GM23338 (cell line): ENCODE results near the gene PPA1. TPM values are rescaled to one million over a fixed set of nuclear protein-coding genes. Genes with fewer than 3 reads are reported as not detected.

Source experiments
- ATAC-seq: fragments of 200-7000 bp; cut with Tn5 transposase; 3 replicates; pipeline ENCODE4 v1.9.1; 2020
- DNase-seq: peaks from one replicate; pipeline ENCODE4 v3.0.0-alpha.2; 2015; ENCODE audit warnings: low spot score
- H2AFZ ChIP-seq: fragments of 200-600 bp; sonication (generic); 2 replicates; pipeline ENCODE4 v1.8.0; 2016; ENCODE audit warnings: antibody characterized with exemption, mild to moderate bottlenecking, moderate library complexity
- H3F3A ChIP-seq: fragments of 200-600 bp; sonication (generic); replicated peaks from 2 replicates; pipeline ENCODE4 v1.8.0; 2017; ENCODE audit warnings: antibody characterized with exemption, mixed run types, low read depth
- H3K27ac ChIP-seq: fragments of 200-600 bp; sonication (generic); 2 replicates; pipeline ENCODE4 v1.6.1; 2016; ENCODE audit warnings: low read depth
- H3K27me3 ChIP-seq: fragments of 200-600 bp; sonication (generic); 2 replicates; pipeline ENCODE4 v1.8.0; 2016; ENCODE audit warnings: mild to moderate bottlenecking, mixed run types, moderate library complexity; ENCODE audit not compliant: insufficient read depth
- H3K36me3 ChIP-seq: fragments of 200-600 bp; sonication (generic); 2 replicates; pipeline ENCODE4 v1.8.0; 2016; ENCODE audit warnings: mild to moderate bottlenecking; ENCODE audit not compliant: insufficient read depth
- H3K4me1 ChIP-seq: fragments of 200-600 bp; sonication (generic); 2 replicates; pipeline ENCODE4 v1.8.0; 2016; ENCODE audit warnings: mild to moderate bottlenecking, moderate library complexity; ENCODE audit not compliant: insufficient read depth
- H3K4me2 ChIP-seq: fragments of 200-600 bp; sonication (generic); 2 replicates; pipeline ENCODE4 v1.7.1; 2017; ENCODE audit warnings: mixed run types
- H3K4me3 ChIP-seq: fragments of 200-600 bp; sonication (generic); 2 replicates; pipeline ENCODE4 v1.6.1; 2016; ENCODE audit warnings: mixed run types
- H3K79me2 ChIP-seq: fragments of 200-600 bp; sonication (generic); replicated peaks from 2 replicates; pipeline ENCODE4 v1.8.0; 2017; ENCODE audit warnings: mild to moderate bottlenecking; ENCODE audit not compliant: insufficient read depth
- H3K9me2 ChIP-seq: fragments of 200-600 bp; sonication (generic); 2 replicates; pipeline ENCODE4 v1.8.0; 2017; ENCODE audit not compliant: insufficient read depth
- H4K20me1 ChIP-seq: fragments of 200-600 bp; sonication (generic); replicated peaks from 2 replicates; pipeline ENCODE4 v1.8.0; 2017; ENCODE audit warnings: mild to moderate bottlenecking; ENCODE audit not compliant: insufficient read depth
- H3K27ac Mint-ChIP-seq: 2 replicates; pipeline ENCODE4 v1.8.0; 2020; ENCODE audit warnings: inconsistent platforms, mild to moderate bottlenecking, moderate library complexity, mixed read lengths
- H3K27me3 Mint-ChIP-seq: 3 replicates; pipeline ENCODE4 v1.8.0; 2022; ENCODE audit warnings: low read depth, mild to moderate bottlenecking, moderate library complexity, mixed read lengths, inconsistent platforms; ENCODE audit not compliant: insufficient read depth, poor library complexity
- H3K36me3 Mint-ChIP-seq: 3 replicates; pipeline ENCODE4 v1.8.0; 2021; ENCODE audit warnings: low read depth, mild to moderate bottlenecking, inconsistent platforms, moderate library complexity, mixed read lengths
- H3K4me1 Mint-ChIP-seq: 3 replicates; pipeline ENCODE4 v1.8.0; 2020; ENCODE audit warnings: mild to moderate bottlenecking, inconsistent platforms, mixed read lengths
- H3K4me3 Mint-ChIP-seq: 3 replicates; pipeline ENCODE4 v1.8.0; 2021; ENCODE audit warnings: moderate library complexity, mild to moderate bottlenecking, inconsistent platforms, mixed read lengths
- H3K9me3 Mint-ChIP-seq: 3 replicates; pipeline ENCODE4 v1.8.0; 2020; ENCODE audit warnings: moderate library complexity, mild to moderate bottlenecking, inconsistent platforms, mixed read lengths
- EZH2 ChIP-seq: fragments of 200-600 bp; sonication (generic); IDR thresholded peaks from one replicate; pipeline ENCODE4 v1.8.0; 2017; ENCODE audit warnings: antibody characterized with exemption, mild to moderate bottlenecking, low read depth; ENCODE audit not compliant: unreplicated experiment
- EZH2phosphoT487 ChIP-seq: fragments of 200-600 bp; sonication (generic); IDR thresholded peaks from one replicate; pipeline ENCODE4 v1.8.1; 2018; ENCODE audit warnings: antibody characterized with exemption; ENCODE audit not compliant: unreplicated experiment
- JUNB ChIP-seq: IDR thresholded peaks from one replicate; pipeline ENCODE4 v1.6.1; 2016; ENCODE audit warnings: antibody characterized with exemption; ENCODE audit not compliant: unreplicated experiment
- NANOG ChIP-seq: IDR thresholded peaks from 2 replicates; pipeline ENCODE4 v1.6.1; 2016; ENCODE audit warnings: antibody characterized with exemption, borderline replicate concordance
- ZNF114 ChIP-seq: fragments of 250-450 bp; sonication (Bioruptor Pico); IDR thresholded peaks from 2 replicates; pipeline ENCODE4 v1.5.0; 2020; ENCODE audit warnings: mild to moderate bottlenecking, moderate library complexity
- ZNF331 ChIP-seq: fragments of 250-450 bp; sonication (Bioruptor Pico); IDR thresholded peaks from 2 replicates; pipeline ENCODE4 v1.5.0; 2020; ENCODE audit warnings: low read depth, mild to moderate bottlenecking, moderate library complexity
- polyA plus RNA-seq: library from polyadenylated mRNA; unstranded; fragments of >200 nt; fragmentation: Nextera tagmentation; extraction: Ambion mirVana; gene quantifications from 2 replicates; pipeline ENCODE4 v1.2.1, GENCODE V29; 2016
- total RNA-seq: library from RNA; depleted of rRNA; stranded (reverse); fragments of >200 nt; shearing (Covaris generic); gene quantifications from 2 replicates; pipeline ENCODE4 v1.2.3, GENCODE V29; 2014
- TF ChIP-seq, protein P1 (sequence below): IDR thresholded peaks from one replicate; pipeline ENCODE4 v1.6.1; 2018; ENCODE audit warnings: antibody characterized with exemption; ENCODE audit not compliant: unreplicated experiment
- TF ChIP-seq, protein P2 (sequence below): fragments of 250-450 bp; sonication (Bioruptor Pico); IDR thresholded peaks from 2 replicates; pipeline ENCODE4 v1.5.0; 2020; ENCODE audit warnings: mild to moderate bottlenecking, moderate library complexity
- TF ChIP-seq, protein P3 (sequence below): IDR thresholded peaks from 2 replicates; pipeline ENCODE4 v1.6.1; 2016; ENCODE audit warnings: antibody characterized with exemption

PPA1 gene
- total and polyA plus RNA-seq, 2 experiments from 2014 or later = 135 to 228 TPM

DNA sequence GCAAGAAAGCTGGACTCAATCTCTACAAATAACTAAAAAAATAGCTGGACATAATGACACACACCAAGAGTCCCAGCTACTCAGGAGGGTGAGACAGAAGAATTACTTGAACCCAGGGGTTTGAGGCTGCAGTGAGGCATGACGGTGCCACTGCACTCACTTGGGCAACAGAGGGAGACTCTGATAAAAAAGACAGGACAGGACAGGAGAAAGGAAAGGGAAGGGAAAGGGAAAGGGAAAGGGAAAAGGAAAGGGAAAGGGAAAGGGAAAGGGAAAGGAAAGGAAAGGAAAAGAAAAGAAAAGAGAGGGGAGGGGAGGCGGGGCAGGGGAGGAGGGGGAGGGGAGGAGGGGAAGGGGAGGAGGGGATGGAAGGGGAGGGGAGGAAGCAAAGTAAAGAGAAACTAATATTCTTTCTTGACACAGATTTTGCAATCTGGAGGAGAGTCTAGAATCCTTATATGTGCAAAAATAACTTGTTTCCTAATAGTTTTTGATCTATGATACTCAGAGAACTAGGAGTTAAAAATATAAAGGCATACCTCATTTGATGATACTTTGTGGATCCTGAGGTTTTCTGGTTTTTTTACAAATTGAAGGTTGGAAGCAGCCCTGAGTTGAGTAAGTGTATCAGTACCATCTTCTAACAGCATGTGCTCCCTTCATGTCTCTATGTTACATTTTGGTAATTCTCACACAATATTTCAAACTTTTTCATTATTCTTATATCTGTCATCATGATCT, 70.9 kb downstream of the PPA1 start:
- H3K27me3 Mint-ChIP-seq = peaks cover 2% of the 10 kb centered on the region
- H3F3A ChIP-seq = no peaks in the 10 kb centered on the region
- H3K27ac ChIP-seq = 0 out of 2 replicates have a peak overlapping the region, but pooled peaks have one; percentile 21
- ATAC-seq (no peak), DNase-seq (no peak)
- no peak for TF ChIP-seq JUNB
- no peak overlapping the region for H3K4me2 ChIP-seq
- H4K20me1 ChIP-seq = peaks cover 53% of the 10 kb centered on the region
- no peak overlapping the region for H2AFZ ChIP-seq
- peaks cover 83% of the 10 kb centered on the region for H3K79me2 ChIP-seq
- no peak overlapping the region; the same call in 2 of the 3 replicates for H3K4me3 Mint-ChIP-seq
- H3K4me1 ChIP-seq = peaks cover 9% of the 10 kb centered on the region
- no peaks in the 10 kb centered on the region for H3K27me3 ChIP-seq
- H3K36me3 Mint-ChIP-seq = peaks cover 29% of the 10 kb centered on the region; the same call in 2 of the 3 replicates
- H3K9me3 Mint-ChIP-seq = no peaks in the 10 kb centered on the region
- 0 out of 2 replicates have a peak, but pooled peaks cover 7% of the 10 kb centered on the region for H3K36me3 ChIP-seq
- H3K27ac Mint-ChIP-seq = peak overlapping the region; percentile 47
- H3K9me2 ChIP-seq = no peaks in the 10 kb centered on the region
- H3K4me1 Mint-ChIP-seq = peaks cover 11% of the 10 kb centered on the region; the same call in 2 of the 3 replicates
- no peak overlapping the region for H3K4me3 ChIP-seq

DNA sequence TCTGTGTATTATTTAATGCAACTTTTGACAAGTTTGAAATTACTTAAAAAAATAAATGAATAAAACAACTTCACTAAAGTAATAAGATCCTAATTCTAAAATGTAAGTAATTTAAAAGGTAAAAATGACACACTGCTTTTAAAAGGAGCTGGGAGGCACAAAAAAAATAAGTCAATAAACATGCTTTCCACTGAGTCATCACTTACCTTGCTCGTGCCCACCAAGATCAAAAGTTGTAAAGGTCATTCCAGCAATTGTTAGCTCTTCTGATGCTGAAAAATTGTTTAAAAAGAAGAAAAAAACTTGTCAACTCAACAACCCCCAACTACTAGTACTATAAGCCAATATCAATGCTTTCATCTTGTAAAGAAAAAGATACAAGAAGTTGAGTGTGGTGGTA, 72.4 kb downstream of the PPA1 start:
- no peak overlapping the region for H3K4me3 ChIP-seq
- Mint-ChIP-seq H3K36me3 (peaks cover 40% of the 10 kb centered on the region), H3K27me3 (peaks cover 2% of the 10 kb centered on the region), H3K27ac (no peak overlapping the region), H3K4me1 (peaks cover 14% of the 10 kb centered on the region; the same call in 2 of the 3 replicates), H3K9me3 (no peaks in the 10 kb centered on the region), H3K4me3 (no peak overlapping the region)
- H3K4me2 ChIP-seq = no peak overlapping the region
- peaks cover 41% of the 10 kb centered on the region for H4K20me1 ChIP-seq
- H3K27me3 ChIP-seq = no peaks in the 10 kb centered on the region
- no peaks in the 10 kb centered on the region for H3K9me2 ChIP-seq
- H3K36me3 ChIP-seq = 0 out of 2 replicates have a peak, but pooled peaks cover 7% of the 10 kb centered on the region
- H3F3A ChIP-seq = no peaks in the 10 kb centered on the region
- peaks cover 12% of the 10 kb centered on the region for H3K4me1 ChIP-seq
- H2AFZ ChIP-seq = no peak overlapping the region
- no peak overlapping the region for H3K27ac ChIP-seq
- DNase-seq (no peak), ATAC-seq (no peak)
- H3K79me2 ChIP-seq = peaks cover 68% of the 10 kb centered on the region
- no peak for TF ChIP-seq EZH2phosphoT487
- TF ChIP-seq, protein P1, sequence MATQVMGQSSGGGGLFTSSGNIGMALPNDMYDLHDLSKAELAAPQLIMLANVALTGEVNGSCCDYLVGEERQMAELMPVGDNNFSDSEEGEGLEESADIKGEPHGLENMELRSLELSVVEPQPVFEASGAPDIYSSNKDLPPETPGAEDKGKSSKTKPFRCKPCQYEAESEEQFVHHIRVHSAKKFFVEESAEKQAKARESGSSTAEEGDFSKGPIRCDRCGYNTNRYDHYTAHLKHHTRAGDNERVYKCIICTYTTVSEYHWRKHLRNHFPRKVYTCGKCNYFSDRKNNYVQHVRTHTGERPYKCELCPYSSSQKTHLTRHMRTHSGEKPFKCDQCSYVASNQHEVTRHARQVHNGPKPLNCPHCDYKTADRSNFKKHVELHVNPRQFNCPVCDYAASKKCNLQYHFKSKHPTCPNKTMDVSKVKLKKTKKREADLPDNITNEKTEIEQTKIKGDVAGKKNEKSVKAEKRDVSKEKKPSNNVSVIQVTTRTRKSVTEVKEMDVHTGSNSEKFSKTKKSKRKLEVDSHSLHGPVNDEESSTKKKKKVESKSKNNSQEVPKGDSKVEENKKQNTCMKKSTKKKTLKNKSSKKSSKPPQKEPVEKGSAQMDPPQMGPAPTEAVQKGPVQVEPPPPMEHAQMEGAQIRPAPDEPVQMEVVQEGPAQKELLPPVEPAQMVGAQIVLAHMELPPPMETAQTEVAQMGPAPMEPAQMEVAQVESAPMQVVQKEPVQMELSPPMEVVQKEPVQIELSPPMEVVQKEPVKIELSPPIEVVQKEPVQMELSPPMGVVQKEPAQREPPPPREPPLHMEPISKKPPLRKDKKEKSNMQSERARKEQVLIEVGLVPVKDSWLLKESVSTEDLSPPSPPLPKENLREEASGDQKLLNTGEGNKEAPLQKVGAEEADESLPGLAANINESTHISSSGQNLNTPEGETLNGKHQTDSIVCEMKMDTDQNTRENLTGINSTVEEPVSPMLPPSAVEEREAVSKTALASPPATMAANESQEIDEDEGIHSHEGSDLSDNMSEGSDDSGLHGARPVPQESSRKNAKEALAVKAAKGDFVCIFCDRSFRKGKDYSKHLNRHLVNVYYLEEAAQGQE = no peak
- TF ChIP-seq ZNF114 (CRISPR knock-in tag) = no peak
- TF ChIP-seq ZNF331 (CRISPR knock-in tag) = no peak
- TF ChIP-seq, protein P2, sequence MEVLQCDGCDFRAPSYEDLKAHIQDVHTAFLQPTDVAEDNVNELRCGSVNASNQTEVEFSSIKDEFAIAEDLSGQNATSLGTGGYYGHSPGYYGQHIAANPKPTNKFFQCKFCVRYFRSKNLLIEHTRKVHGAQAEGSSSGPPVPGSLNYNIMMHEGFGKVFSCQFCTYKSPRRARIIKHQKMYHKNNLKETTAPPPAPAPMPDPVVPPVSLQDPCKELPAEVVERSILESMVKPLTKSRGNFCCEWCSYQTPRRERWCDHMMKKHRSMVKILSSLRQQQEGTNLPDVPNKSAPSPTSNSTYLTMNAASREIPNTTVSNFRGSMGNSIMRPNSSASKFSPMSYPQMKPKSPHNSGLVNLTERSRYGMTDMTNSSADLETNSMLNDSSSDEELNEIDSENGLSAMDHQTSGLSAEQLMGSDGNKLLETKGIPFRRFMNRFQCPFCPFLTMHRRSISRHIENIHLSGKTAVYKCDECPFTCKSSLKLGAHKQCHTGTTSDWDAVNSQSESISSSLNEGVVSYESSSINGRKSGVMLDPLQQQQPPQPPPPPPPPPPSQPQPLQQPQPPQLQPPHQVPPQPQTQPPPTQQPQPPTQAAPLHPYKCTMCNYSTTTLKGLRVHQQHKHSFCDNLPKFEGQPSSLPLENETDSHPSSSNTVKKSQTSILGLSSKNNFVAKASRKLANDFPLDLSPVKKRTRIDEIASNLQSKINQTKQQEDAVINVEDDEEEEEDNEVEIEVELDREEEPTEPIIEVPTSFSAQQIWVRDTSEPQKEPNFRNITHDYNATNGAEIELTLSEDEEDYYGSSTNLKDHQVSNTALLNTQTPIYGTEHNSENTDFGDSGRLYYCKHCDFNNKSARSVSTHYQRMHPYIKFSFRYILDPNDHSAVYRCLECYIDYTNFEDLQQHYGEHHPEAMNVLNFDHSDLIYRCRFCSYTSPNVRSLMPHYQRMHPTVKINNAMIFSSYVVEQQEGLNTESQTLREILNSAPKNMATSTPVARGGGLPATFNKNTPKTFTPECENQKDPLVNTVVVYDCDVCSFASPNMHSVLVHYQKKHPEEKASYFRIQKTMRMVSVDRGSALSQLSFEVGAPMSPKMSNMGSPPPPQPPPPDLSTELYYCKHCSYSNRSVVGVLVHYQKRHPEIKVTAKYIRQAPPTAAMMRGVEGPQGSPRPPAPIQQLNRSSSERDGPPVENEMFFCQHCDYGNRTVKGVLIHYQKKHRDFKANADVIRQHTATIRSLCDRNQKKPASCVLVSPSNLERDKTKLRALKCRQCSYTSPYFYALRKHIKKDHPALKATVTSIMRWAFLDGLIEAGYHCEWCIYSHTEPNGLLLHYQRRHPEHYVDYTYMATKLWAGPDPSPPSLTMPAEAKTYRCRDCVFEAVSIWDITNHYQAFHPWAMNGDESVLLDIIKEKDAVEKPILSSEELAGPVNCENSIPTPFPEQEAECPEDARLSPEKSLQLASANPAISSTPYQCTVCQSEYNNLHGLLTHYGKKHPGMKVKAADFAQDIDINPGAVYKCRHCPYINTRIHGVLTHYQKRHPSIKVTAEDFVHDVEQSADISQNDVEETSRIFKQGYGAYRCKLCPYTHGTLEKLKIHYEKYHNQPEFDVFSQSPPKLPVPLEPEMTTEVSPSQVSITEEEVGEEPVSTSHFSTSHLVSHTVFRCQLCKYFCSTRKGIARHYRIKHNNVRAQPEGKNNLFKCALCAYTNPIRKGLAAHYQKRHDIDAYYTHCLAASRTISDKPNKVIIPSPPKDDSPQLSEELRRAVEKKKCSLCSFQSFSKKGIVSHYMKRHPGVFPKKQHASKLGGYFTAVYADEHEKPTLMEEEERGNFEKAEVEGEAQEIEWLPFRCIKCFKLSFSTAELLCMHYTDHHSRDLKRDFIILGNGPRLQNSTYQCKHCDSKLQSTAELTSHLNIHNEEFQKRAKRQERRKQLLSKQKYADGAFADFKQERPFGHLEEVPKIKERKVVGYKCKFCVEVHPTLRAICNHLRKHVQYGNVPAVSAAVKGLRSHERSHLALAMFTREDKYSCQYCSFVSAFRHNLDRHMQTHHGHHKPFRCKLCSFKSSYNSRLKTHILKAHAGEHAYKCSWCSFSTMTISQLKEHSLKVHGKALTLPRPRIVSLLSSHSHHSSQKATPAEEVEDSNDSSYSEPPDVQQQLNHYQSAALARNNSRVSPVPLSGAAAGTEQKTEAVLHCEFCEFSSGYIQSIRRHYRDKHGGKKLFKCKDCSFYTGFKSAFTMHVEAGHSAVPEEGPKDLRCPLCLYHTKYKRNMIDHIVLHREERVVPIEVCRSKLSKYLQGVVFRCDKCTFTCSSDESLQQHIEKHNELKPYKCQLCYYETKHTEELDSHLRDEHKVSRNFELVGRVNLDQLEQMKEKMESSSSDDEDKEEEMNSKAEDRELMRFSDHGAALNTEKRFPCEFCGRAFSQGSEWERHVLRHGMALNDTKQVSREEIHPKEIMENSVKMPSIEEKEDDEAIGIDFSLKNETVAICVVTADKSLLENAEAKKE = no peak
- no peak for TF ChIP-seq NANOG
- TF ChIP-seq, protein P3, sequence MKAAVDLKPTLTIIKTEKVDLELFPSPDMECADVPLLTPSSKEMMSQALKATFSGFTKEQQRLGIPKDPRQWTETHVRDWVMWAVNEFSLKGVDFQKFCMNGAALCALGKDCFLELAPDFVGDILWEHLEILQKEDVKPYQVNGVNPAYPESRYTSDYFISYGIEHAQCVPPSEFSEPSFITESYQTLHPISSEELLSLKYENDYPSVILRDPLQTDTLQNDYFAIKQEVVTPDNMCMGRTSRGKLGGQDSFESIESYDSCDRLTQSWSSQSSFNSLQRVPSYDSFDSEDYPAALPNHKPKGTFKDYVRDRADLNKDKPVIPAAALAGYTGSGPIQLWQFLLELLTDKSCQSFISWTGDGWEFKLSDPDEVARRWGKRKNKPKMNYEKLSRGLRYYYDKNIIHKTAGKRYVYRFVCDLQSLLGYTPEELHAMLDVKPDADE = no peak
- TF ChIP-seq EZH2 = no peak
